Right lobe of liver (tissue), 4 donors: ENCODE data around the gene CASP8AP2.

ENCODE experiments used
- CTCF ChIP-seq, 4 donors: fragments of 200-600 bp in 3 of 4; fragments of 450-650 bp in 1 of 4; IDR thresholded peaks; one replicate each; pipeline versions ENCODE4 v1.5.1 to v1.8.0; 2016 to 2022; ENCODE audit warnings: antibody characterized with exemption in 4 of 4, mild to moderate bottlenecking in 2 of 4
- POLR2A ChIP-seq: fragments of 450-650 bp; IDR thresholded peaks from one replicate; pipeline ENCODE4 v1.6.1; 2017; ENCODE audit warnings: antibody characterized with exemption, mild to moderate bottlenecking
- donor health status: DM: no; HTN: no; CAD: no.
- donor health status: DM: no; HTN: no; CAD: no.
- donor health status: DM: no; HTN: yes; CAD: no.

GRCh38 chr6:89916136-89916920 lies 86.6 kb downstream of the CASP8AP2 start:
- TF ChIP-seq CTCF (IDR thresholded peaks at IDR 0.05) (no peak), POLR2A (no peak)
